ACHN (cell line): Measurements from ENCODE around the gene CELA1.

Experiments used
- DNase-seq: peaks from one replicate; pipeline ENCODE4 v3.0.0-alpha.2; 2015
- in situ Hi-C: cut with HindIII; loops from 2 replicates; pipeline ENCODE4 v1.10.0; 2017; ENCODE audit warnings: low sequenced_read_pairs, low pct_ligation_motif_present, low pct_unique_long_range_greater_than_20kb

Gene CELA1

GRCh38 chr12:51377099-51377984, 30.9 kb upstream of the CELA1 start:
- DNase-seq: no peak
- in situ Hi-C loops: no loop called here

- no peak for DNase-seq
- in situ Hi-C loops: no loop called here
These were observed 28.4 kb upstream of the CELA1 start for GRCh38 chr12:51374856-51375255.

GRCh38 chr12:51374361-51374760, 27.9 kb upstream of the CELA1 start:
- in situ Hi-C loops: no loop called here
- no peak for DNase-seq

GRCh38 chr12:51373187-51373586, 26.7 kb upstream of the CELA1 start:
- in situ Hi-C loops: no loop called here
- no peak for DNase-seq

GRCh38 chr12:51372021-51372420, 25.5 kb upstream of the CELA1 start:
- peak; percentile 19 for DNase-seq
- in situ Hi-C loops: no loop called here

- peak; percentile 99 for DNase-seq
- in situ Hi-C loops: no loop called here
These were observed 24.9 kb upstream of the CELA1 start for GRCh38 chr12:51371295-51371953.

- in situ Hi-C loops: no loop called here
- no peak for DNase-seq
These were observed 24.2 kb upstream of the CELA1 start for GRCh38 chr12:51370667-51371066.

- DNase-seq: no peak
- in situ Hi-C loops: no loop called here
These were observed 23.1 kb upstream of the CELA1 start for GRCh38 chr12:51369581-51369980.

- in situ Hi-C loops: no loop called here
These were observed 22.4 kb upstream of the CELA1 start for GRCh38 chr12:51368640-51369517.

GRCh38 chr12:51365276-51365675, 18.8 kb upstream of the CELA1 start:
- in situ Hi-C loops: no loop called here
- DNase-seq: no peak

More at GRCh38 chr12:51368640-51369517, 22.4 kb upstream of the CELA1 start:
- DNase-seq: peak; percentile 65

- in situ Hi-C loops: no loop called here
- DNase-seq: no peak
These were observed 17.5 kb upstream of the CELA1 start for GRCh38 chr12:51364001-51364400.

GRCh38 chr12:51362747-51363342, 16.4 kb upstream of the CELA1 start:
- in situ Hi-C loops: no loop called here
- DNase-seq: no peak

- in situ Hi-C loops: no loop called here
- DNase-seq: no peak
These were observed 15.8 kb upstream of the CELA1 start for GRCh38 chr12:51362307-51362706.

GRCh38 chr12:51361161-51362016, 14.9 kb upstream of the CELA1 start:
- no peak for DNase-seq
- in situ Hi-C loops: no loop called here

- no peak for DNase-seq
- in situ Hi-C loops: no loop called here
These were observed 13.8 kb upstream of the CELA1 start for GRCh38 chr12:51360315-51360714.

- no peak for DNase-seq
- in situ Hi-C loops: no loop called here
These were observed 13.4 kb upstream of the CELA1 start for GRCh38 chr12:51359851-51360250.

- no peak for DNase-seq
- in situ Hi-C loops: no loop called here
These were observed 12.0 kb upstream of the CELA1 start for GRCh38 chr12:51358496-51358895.
